Stimulated activated CD8-positive, alpha-beta memory T cell treated with anti-CD3 and anti-CD28 coated beads, Interleukin-7, amount 100 ng/mL, for 1 hour (primary cell): ENCODE measurements around the gene GNG7.
"Not testable (repeated sequence)": the region's sequence is repeated elsewhere in the genome, so short reads cannot be mapped to it uniquely, and the experiment has no call there.

Source experiments
- DNase-seq, 2 donors: peaks; one replicate each; pipeline ENCODE4 v3.0.0-alpha.2; 2020; ENCODE audit warnings: low read depth in 2 of 2

GNG7 gene

GRCh38 chr19:2534423-2535013 lies 168.0 kb downstream of the GNG7 start:
- DNase-seq, result no peak

- no peak for DNase-seq
Measured at GRCh38 chr19:2533686-2534422, 168.6 kb downstream of the GNG7 start.

- no peak for DNase-seq
Measured at GRCh38 chr19:2533072-2533425, 169.4 kb downstream of the GNG7 start.

- no peak for DNase-seq
Measured at GRCh38 chr19:2532252-2533071, 170.0 kb downstream of the GNG7 start.

GRCh38 chr19:2529942-2530341 lies 172.6 kb downstream of the GNG7 start:
- not testable (repeated sequence) for DNase-seq

- no peak for DNase-seq
Measured at GRCh38 chr19:2529473-2529918, 173.0 kb downstream of the GNG7 start.

- DNase-seq, result no peak
Measured at GRCh38 chr19:2528675-2529101, 173.8 kb downstream of the GNG7 start.

- DNase-seq, result no peak
Measured at GRCh38 chr19:2527686-2528085, 174.8 kb downstream of the GNG7 start.

- no peak for DNase-seq
Measured at GRCh38 chr19:2527171-2527570, 175.3 kb downstream of the GNG7 start.

GRCh38 chr19:2524840-2525723 lies 177.4 kb downstream of the GNG7 start:
- DNase-seq, result no peak

GRCh38 chr19:2524361-2524839 lies 178.1 kb downstream of the GNG7 start:
- DNase-seq, result no peak

- DNase-seq, result no peak
Measured at GRCh38 chr19:2523630-2524311, 178.7 kb downstream of the GNG7 start.

GRCh38 chr19:2519482-2519881 lies 183.0 kb downstream of the GNG7 start:
- DNase-seq, result no peak

GRCh38 chr19:2518856-2519255 lies 183.6 kb downstream of the GNG7 start:
- not testable (repeated sequence) for DNase-seq

GRCh38 chr19:2517881-2518601 lies 184.5 kb downstream of the GNG7 start:
- no peak for DNase-seq

GRCh38 chr19:2516727-2517126 lies 185.8 kb downstream of the GNG7 start:
- no peak for DNase-seq

- DNase-seq, result no peak
Measured at GRCh38 chr19:2514981-2515518, 187.4 kb downstream of the GNG7 start.

GRCh38 chr19:2512523-2513431 lies 189.7 kb downstream of the GNG7 start:
- no peak for DNase-seq

GRCh38 chr19:2511991-2512390 lies 190.5 kb downstream of the GNG7 start:
- no peak for DNase-seq
